K562 (cell line): ENCODE data around the gene KCTD16. TPM values are rescaled to one million over a fixed set of nuclear protein-coding genes. Genes with fewer than 3 reads are reported as not detected.

Experiments used
- ATAC-seq: fragments of 200-7000 bp; cut with Tn5 transposase; 3 replicates; pipeline ENCODE4 v1.9.1; 2020; ENCODE audit warnings: moderate library complexity
- BruUV-seq: library from RNA; stranded (reverse); fragments of 400-500 nt; replicated peaks from 2 replicates; lab custom pipeline; 2021; lab: Mats Ljungman, UMichigan
- CTCF ChIA-PET: fragments of 300-600 bp; formaldehyde crosslinking; extraction: SDS; loops from one replicate; lab custom pipeline; 2021; ENCODE audit warnings: low intra/inter-chr PET ratio; lab: Yijun Ruan, JAX
- POLR2A ChIA-PET: fragments of 300-600, 350-650 bp; sonication (Branson Sonifier 250); formaldehyde crosslinking; extraction: SDS; loops from one replicate; lab custom pipeline; 2021; ENCODE audit warnings: antibody characterized with exemption, inconsistent platforms; lab: Yijun Ruan, JAX
- DNase-seq, 4 experiments: peaks; one replicate each; pipeline versions ENCODE4 v3.0.0 to v3.0.0-alpha.2; 2011 to 2018; ENCODE audit warnings: low spot score in 3 of 4, mixed read lengths in 3 of 4; ENCODE audit errors: extremely low read depth in 1 of 4
- FAIRE-seq: peaks from 2 replicates; lab custom pipeline; 2011; peaks lifted over from hg19 to GRCh38; lab: Jason Lieb, UNC
- H2AFZ ChIP-seq: 2 replicates; pipeline ENCODE4 v1.6.0; 2011; ENCODE audit warnings: low read depth, low read length, control low read depth, inconsistent platforms
- H3K27ac ChIP-seq: fragments of 200-600 bp; 3 replicates; pipeline ENCODE4 v1.8.0; 2011; ENCODE audit warnings: low read depth, mild to moderate bottlenecking, control low read depth, inconsistent platforms, low read length, moderate library complexity, mixed read lengths; ENCODE audit errors: extremely low read depth
- H3K27me3 ChIP-seq, 2 experiments: fragments of 300-600 bp in 1 of 2; 2 replicates in 1 of 2; 3 replicates in 1 of 2; pipeline versions ENCODE4 v1.6.0 to v1.8.0; 2011; ENCODE audit warnings: inconsistent platforms in 2 of 2, low read length in 2 of 2, mild to moderate bottlenecking in 1 of 2, mixed read lengths in 1 of 2, moderate library complexity in 1 of 2; ENCODE audit not compliant: control insufficient read depth in 2 of 2, insufficient read depth in 2 of 2
- H3K36me3 ChIP-seq: fragments of 300-600 bp; 3 replicates; pipeline ENCODE4 v1.8.0; 2011; ENCODE audit warnings: mild to moderate bottlenecking, low read length, inconsistent platforms; ENCODE audit not compliant: control insufficient read depth, insufficient read depth
- H3K4me1 ChIP-seq, 2 experiments: fragments of 200-600 bp in 1 of 2; replicated peaks in 1 of 2; 2 replicates in 1 of 2; 3 replicates in 1 of 2; pipeline versions ENCODE4 v1.5.1 to v1.8.0; 2011; ENCODE audit warnings: inconsistent platforms in 2 of 2, low read length in 2 of 2, mild to moderate bottlenecking in 1 of 2, mixed read lengths in 1 of 2, moderate library complexity in 1 of 2; ENCODE audit not compliant: control insufficient read depth in 2 of 2, insufficient read depth in 2 of 2
- H3K4me2 ChIP-seq: 2 replicates; pipeline ENCODE4 v1.6.1; 2011; ENCODE audit warnings: low read length, control low read depth, inconsistent platforms, mixed read lengths; ENCODE audit not compliant: insufficient read depth
- H3K4me3 ChIP-seq: fragments of 200-600 bp; sonication (generic), shearing (Covaris generic); 2 replicates; pipeline ENCODE4 v1.5.1; 2016; ENCODE audit warnings: control low read depth, inconsistent platforms
- H3K79me2 ChIP-seq: fragments of 200-600 bp; 3 replicates; pipeline ENCODE4 v1.8.0; 2011; ENCODE audit warnings: low read length, inconsistent platforms; ENCODE audit not compliant: control insufficient read depth, insufficient read depth
- H3K9ac ChIP-seq, 2 experiments: 2 replicates each; pipeline versions ENCODE4 v1.6.0 to v1.6.1; 2011; ENCODE audit warnings: low read depth in 2 of 2, low read length in 2 of 2, control low read depth in 1 of 2, inconsistent platforms in 1 of 2, mild to moderate bottlenecking in 1 of 2, mixed read lengths in 1 of 2; ENCODE audit not compliant: insufficient read depth in 1 of 2
- H3K9me1 ChIP-seq: one replicate; pipeline ENCODE4 v1.6.0; 2011; ENCODE audit warnings: inconsistent platforms, mild to moderate bottlenecking, low read length, moderate library complexity; ENCODE audit not compliant: control insufficient read depth, insufficient read depth
- H3K9me3 ChIP-seq: replicated peaks from 2 replicates; pipeline ENCODE4 v1.5.1; 2011; ENCODE audit warnings: low read depth, low read length, inconsistent platforms; ENCODE audit not compliant: control insufficient read depth, insufficient read depth
- H4K20me1 ChIP-seq: replicated peaks from 2 replicates; pipeline ENCODE4 v1.6.1; 2011; ENCODE audit warnings: low read length, inconsistent platforms, mixed read lengths; ENCODE audit not compliant: control insufficient read depth, insufficient read depth
- ATF2 ChIP-seq: sonication (generic); formaldehyde crosslinking; IDR thresholded peaks from 2 replicates; pipeline ENCODE4 v1.8.1; 2022; ENCODE audit warnings: missing genetic modification reagents
- CC2D1A ChIP-seq: fragments of 450-650 bp; IDR thresholded peaks from 2 replicates; pipeline ENCODE4 v1.6.1; 2017; ENCODE audit warnings: mild to moderate bottlenecking
- FOXJ3 ChIP-seq: sonication (generic); formaldehyde crosslinking; IDR thresholded peaks from 2 replicates; pipeline ENCODE4 v1.4.0; 2020; ENCODE audit warnings: mild to moderate bottlenecking, missing genetic modification reagents
- ILK ChIP-seq: fragments of 450-650 bp; IDR thresholded peaks from 2 replicates; pipeline ENCODE4 v1.6.1; 2016; ENCODE audit warnings: missing genetic modification characterization, low read depth, mild to moderate bottlenecking, missing compliant biosample characterization, moderate library complexity, borderline replicate concordance
- NR4A1 ChIP-seq, 2 experiments: fragments of 250-450 bp in 1 of 2; fragments of 450-650 bp in 1 of 2; sonication (Bioruptor Pico) in 1 of 2; IDR thresholded peaks; 2 replicates each; pipeline versions ENCODE4 v1.4.0 to v1.6.1; 2016 to 2020; ENCODE audit warnings: mild to moderate bottlenecking in 2 of 2, missing compliant biosample characterization in 1 of 2, missing genetic modification characterization in 1 of 2, moderate library complexity in 1 of 2
- RBM15 ChIP-seq: fragments of 200-400 bp; formaldehyde crosslinking; IDR thresholded peaks from 2 replicates; pipeline ENCODE4 v1.6.1; 2018; ENCODE audit warnings: mild to moderate bottlenecking, low read length, moderate library complexity; ENCODE audit not compliant: insufficient read depth
- RFX1 ChIP-seq: fragments of 450-650 bp; IDR thresholded peaks from 2 replicates; pipeline ENCODE4 v1.6.1; 2016; ENCODE audit warnings: mild to moderate bottlenecking, moderate library complexity
- ZNF584 ChIP-seq: fragments of 200-800 bp; sonication (Bioruptor generic); IDR thresholded peaks from 2 replicates; pipeline ENCODE4 v1.6.1; 2016; ENCODE audit warnings: low read depth, mild to moderate bottlenecking, missing genetic modification characterization, missing compliant biosample characterization
- ZSCAN32 ChIP-seq: fragments of 450-650 bp; formaldehyde crosslinking; IDR thresholded peaks from 2 replicates; pipeline ENCODE4 v1.4.0; 2020; ENCODE audit warnings: mild to moderate bottlenecking, moderate library complexity
- WGBS: fragments of 100-300 bp; shearing (Covaris generic); methylation state at CpG from one replicate; pipeline ENCODE4 v1.1.6; 2016; ENCODE audit warnings: low coverage, mixed read lengths; ENCODE audit not compliant: insufficient coverage; ENCODE audit errors: missing lambda C conversion rate; 5-methylcytosine and 5-hydroxymethylcytosine counted together
- in situ Hi-C: fragments of 300-500 bp; cut with MboI; formaldehyde crosslinking; loops from 4 replicates; pipeline ENCODE4 v1.15.0; 2018; ENCODE audit warnings: inconsistent platforms, mixed read lengths
- intact Hi-C: fragments of 100-400 bp; cut with micrococcal nuclease; formaldehyde crosslinking; loops from 2 replicates; pipeline ENCODE4 v1.14.2; 2022
- polyA plus RNA-seq, 8 experiments: library from polyadenylated mRNA; depleted of rRNA in 4 of 8; stranded (reverse) in 5 of 8; unstranded in 3 of 8; fragments of >200 nt; fragmentation: Nextera tagmentation in 2 of 8; fragmentation: Illumina TruSeq in 1 of 8; extraction: Ambion mirVana in 2 of 8; extraction: Trizol in 1 of 8; gene quantifications; 2 replicates each; pipeline versions ENCODE4 v1.2.1 to v1.2.3, GENCODE V29; 2011 to 2014; ENCODE audit warnings: inconsistent platforms in 1 of 8, missing spikeins in 1 of 8
- total RNA-seq, 7 experiments: library from RNA; depleted of rRNA in 6 of 7; stranded (reverse); fragments of >200 nt in 6 of 7; fragmentation: Illumina TruSeq in 2 of 7; extraction: Trizol in 2 of 7; gene quantifications; 2 replicates each; pipeline versions ENCODE4 v1.2.1 to v1.2.3, GENCODE V29; 2011 to 2021; ENCODE audit warnings: low replicate concordance in 1 of 7

The KCTD16 gene
- total and polyA plus RNA-seq, 9 of the 15 experiments (the other 6 are each of a cell fraction or from before 2014, with no cell fraction given): 0.04 TPM; not detected in 8

- H3K4me2 ChIP-seq: no peak overlapping the region
- 0% methylated on average over 4 of the region's 4 CpGs for WGBS
- H4K20me1 ChIP-seq: no peaks in the 10 kb centered on the region
- H2AFZ ChIP-seq: no peak overlapping the region
- TF ChIP-seq ATF2 (CRISPR knock-in tag) (no peak), ZNF584 (CRISPR knock-in tag) (no peak), RBM15 (no peak), RFX1 (no peak), CC2D1A (no peak), ILK (tag) (no peak), NR4A1 (CRISPR knock-in tag; IDR thresholded peaks at IDR 0.05) (no peak), NR4A1 (tag; IDR thresholded peaks at IDR 0.05) (no peak), FOXJ3 (CRISPR knock-in tag) (no peak), ZSCAN32 (CRISPR knock-in tag) (no peak)
- H3K4me3 ChIP-seq: no peak overlapping the region
- POLR2A ChIA-PET: interaction anchor here (0.5 kb wide), 1 partner anchor 1271 kb away, joined by 3 read pairs; no protein-coding TSS in a partner anchor
- in situ Hi-C loops (no loop called here), intact Hi-C loops (no loop called here)
- FAIRE-seq (no peak), DNase-seq (no peak), ATAC-seq (no peak)
- H3K79me2 ChIP-seq: no peaks in the 10 kb centered on the region
- H3K27me3 ChIP-seq: no peaks in the 10 kb centered on the region
- no peaks in the 10 kb centered on the region; the same call in 1 of the 2 replicates for H3K9me3 ChIP-seq
- H3K36me3 ChIP-seq: no peaks in the 10 kb centered on the region
- CTCF ChIA-PET: no interaction called here
- H3K9me1 ChIP-seq: no peaks in the 10 kb centered on the region
- no peak overlapping the region for H3K27ac ChIP-seq
- H3K9ac ChIP-seq: no peak overlapping the region
- H3K4me1 ChIP-seq: no peaks in the 10 kb centered on the region
- BruUV-seq: no TSS peak
These were observed 137.1 kb downstream of the KCTD16 start for GRCh38 chr5:144307736-144308135.
